ENCODE data around the gene PRSS22. TPM values are rescaled to one million over a fixed set of nuclear protein-coding genes. Genes with fewer than 3 reads are reported as not detected.

Gene PRSS22
- total and polyA plus RNA-seq, 2 experiments from 2014 or later, result 1.3 to 2.0 TPM

- Histone ChIP-seq H3K36me3 (ENCODE audit: insufficient read depth) (no peaks in the 10 kb centered on the region), H3K27me3 (ENCODE audit: insufficient read depth) (no peaks in the 10 kb centered on the region), H3K27ac (ENCODE audit: low read depth) (no peak overlapping the region), H3F3A (replicated peaks; ENCODE audit: low read depth) (0 out of 2 replicates have a peak, but pooled peaks cover 4% of the 10 kb centered on the region), H3K4me1 (ENCODE audit: insufficient read depth) (no peaks in the 10 kb centered on the region; the same call in 1 of the 2 replicates), H3K4me3 (no peak overlapping the region), H3K9me2 (ENCODE audit: insufficient read depth) (no peaks in the 10 kb centered on the region), H2AFZ (no peak overlapping the region), H4K20me1 (replicated peaks; ENCODE audit: insufficient read depth) (no peaks in the 10 kb centered on the region), H3K79me2 (replicated peaks; ENCODE audit: insufficient read depth) (no peaks in the 10 kb centered on the region), H3K4me2 (no peak overlapping the region)
- Mint-ChIP-seq H3K36me3 (ENCODE audit: low read depth) (no peaks in the 10 kb centered on the region; the same call in 2 of the 3 replicates), H3K27ac (no peak overlapping the region), H3K27me3 (ENCODE audit: insufficient read depth, low read depth, poor library complexity) (peaks cover 15% of the 10 kb centered on the region), H3K4me3 (no peak overlapping the region), H3K4me1 (peaks cover 4% of the 10 kb centered on the region; the same call in 2 of the 3 replicates), H3K9me3 (no peaks in the 10 kb centered on the region)
- TF ChIP-seq ZNF331 (CRISPR knock-in tag; IDR thresholded peaks at IDR 0.05; ENCODE audit: low read depth), result no peak
- TF ChIP-seq POLR2AphosphoS5 (IDR thresholded peaks at IDR 0.05; ENCODE audit: low read depth), result no peak
- TF ChIP-seq, protein P1, sequence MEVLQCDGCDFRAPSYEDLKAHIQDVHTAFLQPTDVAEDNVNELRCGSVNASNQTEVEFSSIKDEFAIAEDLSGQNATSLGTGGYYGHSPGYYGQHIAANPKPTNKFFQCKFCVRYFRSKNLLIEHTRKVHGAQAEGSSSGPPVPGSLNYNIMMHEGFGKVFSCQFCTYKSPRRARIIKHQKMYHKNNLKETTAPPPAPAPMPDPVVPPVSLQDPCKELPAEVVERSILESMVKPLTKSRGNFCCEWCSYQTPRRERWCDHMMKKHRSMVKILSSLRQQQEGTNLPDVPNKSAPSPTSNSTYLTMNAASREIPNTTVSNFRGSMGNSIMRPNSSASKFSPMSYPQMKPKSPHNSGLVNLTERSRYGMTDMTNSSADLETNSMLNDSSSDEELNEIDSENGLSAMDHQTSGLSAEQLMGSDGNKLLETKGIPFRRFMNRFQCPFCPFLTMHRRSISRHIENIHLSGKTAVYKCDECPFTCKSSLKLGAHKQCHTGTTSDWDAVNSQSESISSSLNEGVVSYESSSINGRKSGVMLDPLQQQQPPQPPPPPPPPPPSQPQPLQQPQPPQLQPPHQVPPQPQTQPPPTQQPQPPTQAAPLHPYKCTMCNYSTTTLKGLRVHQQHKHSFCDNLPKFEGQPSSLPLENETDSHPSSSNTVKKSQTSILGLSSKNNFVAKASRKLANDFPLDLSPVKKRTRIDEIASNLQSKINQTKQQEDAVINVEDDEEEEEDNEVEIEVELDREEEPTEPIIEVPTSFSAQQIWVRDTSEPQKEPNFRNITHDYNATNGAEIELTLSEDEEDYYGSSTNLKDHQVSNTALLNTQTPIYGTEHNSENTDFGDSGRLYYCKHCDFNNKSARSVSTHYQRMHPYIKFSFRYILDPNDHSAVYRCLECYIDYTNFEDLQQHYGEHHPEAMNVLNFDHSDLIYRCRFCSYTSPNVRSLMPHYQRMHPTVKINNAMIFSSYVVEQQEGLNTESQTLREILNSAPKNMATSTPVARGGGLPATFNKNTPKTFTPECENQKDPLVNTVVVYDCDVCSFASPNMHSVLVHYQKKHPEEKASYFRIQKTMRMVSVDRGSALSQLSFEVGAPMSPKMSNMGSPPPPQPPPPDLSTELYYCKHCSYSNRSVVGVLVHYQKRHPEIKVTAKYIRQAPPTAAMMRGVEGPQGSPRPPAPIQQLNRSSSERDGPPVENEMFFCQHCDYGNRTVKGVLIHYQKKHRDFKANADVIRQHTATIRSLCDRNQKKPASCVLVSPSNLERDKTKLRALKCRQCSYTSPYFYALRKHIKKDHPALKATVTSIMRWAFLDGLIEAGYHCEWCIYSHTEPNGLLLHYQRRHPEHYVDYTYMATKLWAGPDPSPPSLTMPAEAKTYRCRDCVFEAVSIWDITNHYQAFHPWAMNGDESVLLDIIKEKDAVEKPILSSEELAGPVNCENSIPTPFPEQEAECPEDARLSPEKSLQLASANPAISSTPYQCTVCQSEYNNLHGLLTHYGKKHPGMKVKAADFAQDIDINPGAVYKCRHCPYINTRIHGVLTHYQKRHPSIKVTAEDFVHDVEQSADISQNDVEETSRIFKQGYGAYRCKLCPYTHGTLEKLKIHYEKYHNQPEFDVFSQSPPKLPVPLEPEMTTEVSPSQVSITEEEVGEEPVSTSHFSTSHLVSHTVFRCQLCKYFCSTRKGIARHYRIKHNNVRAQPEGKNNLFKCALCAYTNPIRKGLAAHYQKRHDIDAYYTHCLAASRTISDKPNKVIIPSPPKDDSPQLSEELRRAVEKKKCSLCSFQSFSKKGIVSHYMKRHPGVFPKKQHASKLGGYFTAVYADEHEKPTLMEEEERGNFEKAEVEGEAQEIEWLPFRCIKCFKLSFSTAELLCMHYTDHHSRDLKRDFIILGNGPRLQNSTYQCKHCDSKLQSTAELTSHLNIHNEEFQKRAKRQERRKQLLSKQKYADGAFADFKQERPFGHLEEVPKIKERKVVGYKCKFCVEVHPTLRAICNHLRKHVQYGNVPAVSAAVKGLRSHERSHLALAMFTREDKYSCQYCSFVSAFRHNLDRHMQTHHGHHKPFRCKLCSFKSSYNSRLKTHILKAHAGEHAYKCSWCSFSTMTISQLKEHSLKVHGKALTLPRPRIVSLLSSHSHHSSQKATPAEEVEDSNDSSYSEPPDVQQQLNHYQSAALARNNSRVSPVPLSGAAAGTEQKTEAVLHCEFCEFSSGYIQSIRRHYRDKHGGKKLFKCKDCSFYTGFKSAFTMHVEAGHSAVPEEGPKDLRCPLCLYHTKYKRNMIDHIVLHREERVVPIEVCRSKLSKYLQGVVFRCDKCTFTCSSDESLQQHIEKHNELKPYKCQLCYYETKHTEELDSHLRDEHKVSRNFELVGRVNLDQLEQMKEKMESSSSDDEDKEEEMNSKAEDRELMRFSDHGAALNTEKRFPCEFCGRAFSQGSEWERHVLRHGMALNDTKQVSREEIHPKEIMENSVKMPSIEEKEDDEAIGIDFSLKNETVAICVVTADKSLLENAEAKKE (CRISPR knock-in tag; IDR thresholded peaks at IDR 0.05), result no peak
- no peak for TF ChIP-seq CTCF (conservative IDR thresholded peaks at IDR 0.05; ENCODE audit: low read depth in 2 of 2)
- ATAC-seq (no peak), DNase-seq (ENCODE audit: low spot score) (no peak)
Observed at GRCh38 chr16:2900526-2901075, 42.6 kb upstream of the PRSS22 start.

Measured in GM23338 (cell line).